Measurements from ENCODE around the gene HSDL1. TPM values are rescaled to one million over a fixed set of nuclear protein-coding genes. Genes with fewer than 3 reads are reported as not detected.
A peak's percentile ranks its signal among the peaks of the same experiment; 100 is the strongest.

HSDL1 gene
- total RNA-seq, 1 experiment from 2014 or later = 35.8 TPM

DNA sequence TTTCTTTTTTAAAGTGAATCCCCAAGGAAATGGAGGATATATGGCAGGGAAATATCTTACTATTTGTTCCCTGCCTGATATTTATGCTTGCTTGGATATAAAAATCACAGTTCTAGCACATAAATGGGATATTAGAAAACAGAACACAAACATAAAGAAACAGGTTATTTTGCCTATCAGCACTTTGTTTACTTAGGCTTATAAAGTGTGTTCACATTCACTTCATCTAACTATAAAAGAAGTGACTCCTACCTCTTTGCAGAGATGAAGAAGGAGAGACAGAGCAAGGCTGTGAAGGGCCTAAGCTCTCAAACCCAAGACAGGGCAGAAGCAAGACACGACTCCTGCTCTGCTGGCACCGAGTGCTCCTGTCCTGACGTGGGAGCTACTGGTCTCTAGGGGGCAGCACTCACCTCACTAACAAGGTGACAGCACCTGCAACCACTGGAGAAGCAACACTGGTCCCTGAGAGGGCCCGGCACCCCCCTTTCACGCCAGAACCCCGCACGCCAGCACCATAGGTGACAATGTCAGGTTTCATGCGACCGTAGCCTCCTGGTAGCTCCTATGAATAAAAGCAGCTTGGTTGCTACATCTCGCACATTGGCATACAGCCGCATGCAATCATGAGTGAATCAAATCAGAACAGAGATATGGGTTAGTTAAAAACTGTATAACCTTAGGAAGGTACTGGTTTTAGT is 60.3 kb downstream of the HSDL1 start:
- no peaks in the 10 kb centered on the region for H4K20me1 ChIP-seq (ENCODE audit: insufficient read depth)
- no peak overlapping the region for H3K4me2 ChIP-seq (ENCODE audit: low read length)
- H3K4me1 ChIP-seq (ENCODE audit: control insufficient read depth in 1 of 2, insufficient read depth in 2 of 2, low read length in 2 of 2) = no peaks in the 10 kb centered on the region
- H2AFZ ChIP-seq (ENCODE audit: low read depth, low read length, poor library complexity, severe bottlenecking) = no peak overlapping the region
- POLR2A ChIA-PET = no interaction called here
- RAD21 ChIA-PET (ENCODE audit: low non-redundant PET in 1 of 2, low total read pairs in 2 of 2, uncharacterized antibody in 2 of 2, unreplicated experiment in 2 of 2) = interaction anchor here (0.9 to 1.0 kb wide), 2 partner anchors 102 to 223 kb away, joined by 3 to 4 read pairs (median 4); partner anchors contain the start of gene TAF1C (in 1 of the 2)
- peaks cover 31 to 64% of the 10 kb centered on the region in 2 experiments for H3K36me3 ChIP-seq (ENCODE audit: control insufficient read depth in 1 of 2, insufficient read depth in 2 of 2, low read length in 2 of 2)
- peak; percentile 64 for DNase-seq (ENCODE audit: low read depth, low spot score)
- intact Hi-C loops (cut with micrococcal nuclease) = loop anchor here (1.0 kb wide), 4 partner anchors 57 to 400 kb away; partner anchors contain the start of gene TAF1C
- H3K79me2 ChIP-seq (ENCODE audit: insufficient read depth, low read length) = no peaks in the 10 kb centered on the region
- ATAC-seq = peak; percentile 97
- no peaks in the 10 kb centered on the region for H3K9me2 ChIP-seq (ENCODE audit: insufficient read depth)
- BruUV-seq (replicated peaks) = no TSS peak
- H3K4me3 ChIP-seq (replicated peaks in 1 of 2; ENCODE audit: low read depth in 1 of 2, low read length in 2 of 2) = no peak overlapping the region
- H3K27me3 ChIP-seq (ENCODE audit: insufficient read depth, low read length) = no peaks in the 10 kb centered on the region
- no peak overlapping the region for H3K27ac ChIP-seq (ENCODE audit: low read depth, low read length)
- H3K9me3 ChIP-seq (ENCODE audit: control insufficient read depth in 1 of 2, insufficient read depth in 1 of 2, low read depth in 1 of 2, low read length in 2 of 2) = no peaks in the 10 kb centered on the region
- TF ChIP-seq, protein P1, sequence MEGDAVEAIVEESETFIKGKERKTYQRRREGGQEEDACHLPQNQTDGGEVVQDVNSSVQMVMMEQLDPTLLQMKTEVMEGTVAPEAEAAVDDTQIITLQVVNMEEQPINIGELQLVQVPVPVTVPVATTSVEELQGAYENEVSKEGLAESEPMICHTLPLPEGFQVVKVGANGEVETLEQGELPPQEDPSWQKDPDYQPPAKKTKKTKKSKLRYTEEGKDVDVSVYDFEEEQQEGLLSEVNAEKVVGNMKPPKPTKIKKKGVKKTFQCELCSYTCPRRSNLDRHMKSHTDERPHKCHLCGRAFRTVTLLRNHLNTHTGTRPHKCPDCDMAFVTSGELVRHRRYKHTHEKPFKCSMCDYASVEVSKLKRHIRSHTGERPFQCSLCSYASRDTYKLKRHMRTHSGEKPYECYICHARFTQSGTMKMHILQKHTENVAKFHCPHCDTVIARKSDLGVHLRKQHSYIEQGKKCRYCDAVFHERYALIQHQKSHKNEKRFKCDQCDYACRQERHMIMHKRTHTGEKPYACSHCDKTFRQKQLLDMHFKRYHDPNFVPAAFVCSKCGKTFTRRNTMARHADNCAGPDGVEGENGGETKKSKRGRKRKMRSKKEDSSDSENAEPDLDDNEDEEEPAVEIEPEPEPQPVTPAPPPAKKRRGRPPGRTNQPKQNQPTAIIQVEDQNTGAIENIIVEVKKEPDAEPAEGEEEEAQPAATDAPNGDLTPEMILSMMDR (IDR thresholded peaks at IDR 0.05 in 2 of 3, conservative IDR thresholded peaks at IDR 0.05 in 1 of 3; ENCODE audit: borderline replicate concordance in 1 of 3, insufficient read depth in 1 of 3, low read depth in 2 of 3, low read length in 2 of 3) = peak; percentile 87 to 99 (median 98)
- TF ChIP-seq RAD21 (IDR thresholded peaks at IDR 0.05; ENCODE audit: low read depth) (peak; percentile 94), TCF7L2 (IDR thresholded peaks at IDR 0.05; ENCODE audit: borderline replicate concordance, extremely low read depth, insufficient read depth, insufficient read length) (no peak)
- CTCF ChIA-PET = interaction anchor here (0.7 to 3.1 kb wide), 16 partner anchors 10 to 224 kb away, joined by 3 to 33 read pairs (median 6); partner anchors contain the start of genes MBTPS1, OSGIN1 and TAF1C
- H3K9ac ChIP-seq (ENCODE audit: low read length) = no peak overlapping the region

Data from HCT116 (cell line).